GM18870 (cell line): Measurements from ENCODE around the gene MEIS3.
"Not testable (repeated sequence)": the region's sequence is repeated elsewhere in the genome, so short reads cannot be mapped to it uniquely, and the experiment has no call there.

ENCODE experiments used
- ATAC-seq: cut with Tn5 transposase; IDR thresholded peaks from one replicate; pipeline ENCODE4 v1.9.1; 2021; ENCODE audit warnings: moderate library complexity; ENCODE audit not compliant: unreplicated experiment

MEIS3 gene

GRCh38 chr19:47388721-47389120 lies 30.6 kb downstream of the MEIS3 start:
- not testable (repeated sequence) for ATAC-seq

GRCh38 chr19:47387623-47388022 lies 31.7 kb downstream of the MEIS3 start:
- ATAC-seq, result not testable (repeated sequence)

GRCh38 chr19:47386582-47386981 lies 32.7 kb downstream of the MEIS3 start:
- not testable (repeated sequence) for ATAC-seq

- ATAC-seq, result not testable (repeated sequence)
These were observed 34.8 kb downstream of the MEIS3 start for GRCh38 chr19:47384533-47384932.

- ATAC-seq, result not testable (repeated sequence)
These were observed 35.4 kb downstream of the MEIS3 start for GRCh38 chr19:47383890-47384289.

- ATAC-seq, result no peak
These were observed 37.6 kb downstream of the MEIS3 start for GRCh38 chr19:47381653-47382279.

- no peak for ATAC-seq
These were observed 38.2 kb downstream of the MEIS3 start for GRCh38 chr19:47381121-47381520.

- no peak for ATAC-seq
These were observed 38.8 kb downstream of the MEIS3 start for GRCh38 chr19:47380559-47380958.

- no peak for ATAC-seq
These were observed 39.9 kb downstream of the MEIS3 start for GRCh38 chr19:47379381-47379938.

GRCh38 chr19:47378246-47378645 lies 41.1 kb downstream of the MEIS3 start:
- no peak for ATAC-seq

- ATAC-seq, result no peak
These were observed 41.5 kb downstream of the MEIS3 start for GRCh38 chr19:47377801-47378200.

- no peak for ATAC-seq
These were observed 42.1 kb downstream of the MEIS3 start for GRCh38 chr19:47377208-47377701.

- ATAC-seq, result no peak
These were observed 42.7 kb downstream of the MEIS3 start for GRCh38 chr19:47376589-47377144.

- ATAC-seq, result no peak
These were observed 43.4 kb downstream of the MEIS3 start for GRCh38 chr19:47375694-47376588.

- no peak for ATAC-seq
These were observed 44.2 kb downstream of the MEIS3 start for GRCh38 chr19:47374876-47375693.

- no peak for ATAC-seq
These were observed 45.8 kb downstream of the MEIS3 start for GRCh38 chr19:47373246-47374240.

GRCh38 chr19:47372603-47373002 lies 46.7 kb downstream of the MEIS3 start:
- no peak for ATAC-seq

- no peak for ATAC-seq
These were observed 48.1 kb downstream of the MEIS3 start for GRCh38 chr19:47371261-47371660.

GRCh38 chr19:47370045-47370611 lies 49.2 kb downstream of the MEIS3 start:
- ATAC-seq, result no peak
